ENCODE measurements around the gene ALKBH3.

- TF ChIP-seq EZH2 (IDR thresholded peaks at IDR 0.05; ENCODE audit: low read length) (no peak), CTCF (optimal IDR thresholded peaks at IDR 0.05 in 1 of 3, IDR thresholded peaks at IDR 0.05 in 1 of 3, conservative IDR thresholded peaks at IDR 0.05 in 1 of 3; ENCODE audit: extremely low read depth in 1 of 3, insufficient read depth in 2 of 3, low read length in 3 of 3) (no peak)
Observed at GRCh38 chr11:43874078-43874477, 6.6 kb upstream of the ALKBH3 start.
